H1 (cell line): ENCODE measurements around the gene PHF13. TPM values are rescaled to one million over a fixed set of nuclear protein-coding genes. Genes with fewer than 3 reads are reported as not detected.

ENCODE experiments used
- BCL11A ChIP-seq, 2 experiments: IDR thresholded peaks; one replicate each; pipeline ENCODE4 v1.6.1; 2011; ENCODE audit warnings: low read depth in 2 of 2, low read length in 2 of 2, mild to moderate bottlenecking in 2 of 2
- CHD1 ChIP-seq: IDR thresholded peaks from 2 replicates; pipeline ENCODE4 v1.6.1; 2012; ENCODE audit warnings: low read depth, low read length, improper control_type of control experiment
- CTBP2 ChIP-seq: IDR thresholded peaks from 2 replicates; pipeline ENCODE4 v1.7.0; 2011; ENCODE audit warnings: borderline replicate concordance, mild to moderate bottlenecking, moderate library complexity, mixed read lengths, low read length; ENCODE audit not compliant: insufficient read depth, insufficient read length
- EGR1 ChIP-seq: IDR thresholded peaks from 2 replicates; pipeline ENCODE4 v1.6.1; 2011; ENCODE audit warnings: low read depth, low read length, borderline replicate concordance
- EZH2 ChIP-seq: fragments of 200-600 bp; sonication (generic); IDR thresholded peaks from 2 replicates; pipeline ENCODE4 v1.7.1; 2012; ENCODE audit warnings: low read depth, mild to moderate bottlenecking, moderate library complexity, low read length, inconsistent platforms; ENCODE audit not compliant: severe bottlenecking
- MAFK ChIP-seq: IDR thresholded peaks from 2 replicates; pipeline ENCODE4 v1.6.1; 2012; ENCODE audit warnings: low read depth, mild to moderate bottlenecking, improper control_type of control experiment, low read length
- SAP30 ChIP-seq: fragments of 300-600 bp; sonication (generic); IDR thresholded peaks from 2 replicates; pipeline ENCODE4 v1.7.1; 2012; ENCODE audit warnings: low read length, moderate library complexity, mild to moderate bottlenecking, inconsistent platforms; ENCODE audit not compliant: insufficient read depth, insufficient replicate concordance
- SP2 ChIP-seq: IDR thresholded peaks from 2 replicates; pipeline ENCODE4 v1.6.1; 2012; ENCODE audit warnings: mild to moderate bottlenecking, low read length, inconsistent platforms
- polyA plus RNA-seq, 7 experiments: library from polyadenylated mRNA; depleted of rRNA in 3 of 7; stranded (reverse) in 5 of 7; unstranded in 2 of 7; fragments of >200 nt in 5 of 7; fragments of 200-250 nt in 2 of 7; gene quantifications; 1 replicate in 5 of 7; 2 replicates in 1 of 7; 4 replicates in 1 of 7; pipeline versions ENCODE4 v1.2.1 to v1.2.3, GENCODE V29; 2011 to 2013; ENCODE audit warnings: missing spikeins in 2 of 7, mixed read lengths in 2 of 7
- total RNA-seq: library from RNA; stranded (reverse); fragmentation: NEBNext Ultra II Directional; extraction: Animal tissue kit (Norgen Biotek cat#: 25700); gene quantifications from 2 replicates; pipeline ENCODE4 v1.2.1, GENCODE V29; 2021
- TF ChIP-seq, protein P1 (sequence below): fragments of 300-600 bp; sonication (generic); IDR thresholded peaks from 2 replicates; pipeline ENCODE4 v1.7.1; 2012; ENCODE audit warnings: low read length, moderate library complexity, mild to moderate bottlenecking, inconsistent platforms; ENCODE audit not compliant: insufficient replicate concordance
- TF ChIP-seq, protein P2 (sequence below): IDR thresholded peaks from 2 replicates; pipeline ENCODE4 v1.6.1; 2012; ENCODE audit warnings: low read length, inconsistent platforms

The PHF13 gene
- total and polyA plus RNA-seq, 2 of the 8 experiments (the other 6 are each of a cell fraction or from before 2014, with no cell fraction given): 11.7 to 39.6 TPM

DNA sequence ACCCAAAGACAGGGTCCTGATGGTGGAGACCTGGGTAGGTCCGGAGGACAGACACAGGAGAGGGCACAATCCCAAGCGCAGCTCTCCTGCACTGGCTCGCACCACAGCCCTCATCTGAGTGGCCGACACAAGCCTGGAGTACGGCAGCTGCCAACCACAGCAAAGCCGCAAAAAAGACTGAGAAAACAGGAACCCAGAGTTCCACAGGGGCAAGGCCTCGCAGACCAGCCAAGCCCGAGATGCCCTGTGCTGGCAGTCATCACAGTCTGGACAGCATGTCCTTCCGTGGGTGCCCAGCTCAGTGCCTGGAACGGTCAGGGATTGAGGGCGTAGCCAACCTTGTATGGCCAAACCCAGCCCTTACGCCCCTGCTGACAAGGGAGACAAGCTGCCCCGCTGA, 22.3 kb upstream of the PHF13 start (continued):
- TF ChIP-seq, protein P1, sequence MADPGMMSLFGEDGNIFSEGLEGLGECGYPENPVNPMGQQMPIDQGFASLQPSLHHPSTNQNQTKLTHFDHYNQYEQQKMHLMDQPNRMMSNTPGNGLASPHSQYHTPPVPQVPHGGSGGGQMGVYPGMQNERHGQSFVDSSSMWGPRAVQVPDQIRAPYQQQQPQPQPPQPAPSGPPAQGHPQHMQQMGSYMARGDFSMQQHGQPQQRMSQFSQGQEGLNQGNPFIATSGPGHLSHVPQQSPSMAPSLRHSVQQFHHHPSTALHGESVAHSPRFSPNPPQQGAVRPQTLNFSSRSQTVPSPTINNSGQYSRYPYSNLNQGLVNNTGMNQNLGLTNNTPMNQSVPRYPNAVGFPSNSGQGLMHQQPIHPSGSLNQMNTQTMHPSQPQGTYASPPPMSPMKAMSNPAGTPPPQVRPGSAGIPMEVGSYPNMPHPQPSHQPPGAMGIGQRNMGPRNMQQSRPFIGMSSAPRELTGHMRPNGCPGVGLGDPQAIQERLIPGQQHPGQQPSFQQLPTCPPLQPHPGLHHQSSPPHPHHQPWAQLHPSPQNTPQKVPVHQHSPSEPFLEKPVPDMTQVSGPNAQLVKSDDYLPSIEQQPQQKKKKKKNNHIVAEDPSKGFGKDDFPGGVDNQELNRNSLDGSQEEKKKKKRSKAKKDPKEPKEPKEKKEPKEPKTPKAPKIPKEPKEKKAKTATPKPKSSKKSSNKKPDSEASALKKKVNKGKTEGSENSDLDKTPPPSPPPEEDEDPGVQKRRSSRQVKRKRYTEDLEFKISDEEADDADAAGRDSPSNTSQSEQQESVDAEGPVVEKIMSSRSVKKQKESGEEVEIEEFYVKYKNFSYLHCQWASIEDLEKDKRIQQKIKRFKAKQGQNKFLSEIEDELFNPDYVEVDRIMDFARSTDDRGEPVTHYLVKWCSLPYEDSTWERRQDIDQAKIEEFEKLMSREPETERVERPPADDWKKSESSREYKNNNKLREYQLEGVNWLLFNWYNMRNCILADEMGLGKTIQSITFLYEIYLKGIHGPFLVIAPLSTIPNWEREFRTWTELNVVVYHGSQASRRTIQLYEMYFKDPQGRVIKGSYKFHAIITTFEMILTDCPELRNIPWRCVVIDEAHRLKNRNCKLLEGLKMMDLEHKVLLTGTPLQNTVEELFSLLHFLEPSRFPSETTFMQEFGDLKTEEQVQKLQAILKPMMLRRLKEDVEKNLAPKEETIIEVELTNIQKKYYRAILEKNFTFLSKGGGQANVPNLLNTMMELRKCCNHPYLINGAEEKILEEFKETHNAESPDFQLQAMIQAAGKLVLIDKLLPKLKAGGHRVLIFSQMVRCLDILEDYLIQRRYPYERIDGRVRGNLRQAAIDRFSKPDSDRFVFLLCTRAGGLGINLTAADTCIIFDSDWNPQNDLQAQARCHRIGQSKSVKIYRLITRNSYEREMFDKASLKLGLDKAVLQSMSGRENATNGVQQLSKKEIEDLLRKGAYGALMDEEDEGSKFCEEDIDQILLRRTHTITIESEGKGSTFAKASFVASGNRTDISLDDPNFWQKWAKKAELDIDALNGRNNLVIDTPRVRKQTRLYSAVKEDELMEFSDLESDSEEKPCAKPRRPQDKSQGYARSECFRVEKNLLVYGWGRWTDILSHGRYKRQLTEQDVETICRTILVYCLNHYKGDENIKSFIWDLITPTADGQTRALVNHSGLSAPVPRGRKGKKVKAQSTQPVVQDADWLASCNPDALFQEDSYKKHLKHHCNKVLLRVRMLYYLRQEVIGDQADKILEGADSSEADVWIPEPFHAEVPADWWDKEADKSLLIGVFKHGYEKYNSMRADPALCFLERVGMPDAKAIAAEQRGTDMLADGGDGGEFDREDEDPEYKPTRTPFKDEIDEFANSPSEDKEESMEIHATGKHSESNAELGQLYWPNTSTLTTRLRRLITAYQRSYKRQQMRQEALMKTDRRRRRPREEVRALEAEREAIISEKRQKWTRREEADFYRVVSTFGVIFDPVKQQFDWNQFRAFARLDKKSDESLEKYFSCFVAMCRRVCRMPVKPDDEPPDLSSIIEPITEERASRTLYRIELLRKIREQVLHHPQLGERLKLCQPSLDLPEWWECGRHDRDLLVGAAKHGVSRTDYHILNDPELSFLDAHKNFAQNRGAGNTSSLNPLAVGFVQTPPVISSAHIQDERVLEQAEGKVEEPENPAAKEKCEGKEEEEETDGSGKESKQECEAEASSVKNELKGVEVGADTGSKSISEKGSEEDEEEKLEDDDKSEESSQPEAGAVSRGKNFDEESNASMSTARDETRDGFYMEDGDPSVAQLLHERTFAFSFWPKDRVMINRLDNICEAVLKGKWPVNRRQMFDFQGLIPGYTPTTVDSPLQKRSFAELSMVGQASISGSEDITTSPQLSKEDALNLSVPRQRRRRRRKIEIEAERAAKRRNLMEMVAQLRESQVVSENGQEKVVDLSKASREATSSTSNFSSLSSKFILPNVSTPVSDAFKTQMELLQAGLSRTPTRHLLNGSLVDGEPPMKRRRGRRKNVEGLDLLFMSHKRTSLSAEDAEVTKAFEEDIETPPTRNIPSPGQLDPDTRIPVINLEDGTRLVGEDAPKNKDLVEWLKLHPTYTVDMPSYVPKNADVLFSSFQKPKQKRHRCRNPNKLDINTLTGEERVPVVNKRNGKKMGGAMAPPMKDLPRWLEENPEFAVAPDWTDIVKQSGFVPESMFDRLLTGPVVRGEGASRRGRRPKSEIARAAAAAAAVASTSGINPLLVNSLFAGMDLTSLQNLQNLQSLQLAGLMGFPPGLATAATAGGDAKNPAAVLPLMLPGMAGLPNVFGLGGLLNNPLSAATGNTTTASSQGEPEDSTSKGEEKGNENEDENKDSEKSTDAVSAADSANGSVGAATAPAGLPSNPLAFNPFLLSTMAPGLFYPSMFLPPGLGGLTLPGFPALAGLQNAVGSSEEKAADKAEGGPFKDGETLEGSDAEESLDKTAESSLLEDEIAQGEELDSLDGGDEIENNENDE: no peak
- TF ChIP-seq EZH2: no peak
- no peak for TF ChIP-seq CTBP2
- no peak for TF ChIP-seq CHD1
- TF ChIP-seq SP2: no peak
- no peak for TF ChIP-seq SAP30
- TF ChIP-seq EGR1: no peak
- TF ChIP-seq, protein P2, sequence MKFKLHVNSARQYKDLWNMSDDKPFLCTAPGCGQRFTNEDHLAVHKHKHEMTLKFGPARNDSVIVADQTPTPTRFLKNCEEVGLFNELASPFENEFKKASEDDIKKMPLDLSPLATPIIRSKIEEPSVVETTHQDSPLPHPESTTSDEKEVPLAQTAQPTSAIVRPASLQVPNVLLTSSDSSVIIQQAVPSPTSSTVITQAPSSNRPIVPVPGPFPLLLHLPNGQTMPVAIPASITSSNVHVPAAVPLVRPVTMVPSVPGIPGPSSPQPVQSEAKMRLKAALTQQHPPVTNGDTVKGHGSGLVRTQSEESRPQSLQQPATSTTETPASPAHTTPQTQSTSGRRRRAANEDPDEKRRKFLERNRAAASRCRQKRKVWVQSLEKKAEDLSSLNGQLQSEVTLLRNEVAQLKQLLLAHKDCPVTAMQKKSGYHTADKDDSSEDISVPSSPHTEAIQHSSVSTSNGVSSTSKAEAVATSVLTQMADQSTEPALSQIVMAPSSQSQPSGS: no peak
- no peak for TF ChIP-seq MAFK
- no peak for TF ChIP-seq BCL11A (IDR thresholded peaks at IDR 0.05; ENCODE audit: low read depth in 2 of 2, low read length in 2 of 2)
